GM13976 (cell line): Measurements from ENCODE around the gene TTC1.
"Not testable (repeated sequence)": the region's sequence is repeated elsewhere in the genome, so short reads cannot be mapped to it uniquely, and the experiment has no call there.

Experiments used
- DNase-seq: peaks from one replicate; pipeline ENCODE4 v3.0.0; 2012; ENCODE audit warnings: low spot score
- CTCF ChIP-seq: IDR thresholded peaks from 2 replicates; pipeline ENCODE4 v1.5.1; 2012; ENCODE audit warnings: borderline replicate concordance, mild to moderate bottlenecking; ENCODE audit not compliant: insufficient read depth; ENCODE audit errors: extremely low read depth, missing control alignments, control extremely low read depth
- in situ Hi-C: fragments of 300-500 bp; cut with MboI; formaldehyde crosslinking; loops from one replicate; pipeline ENCODE4 v1.12.0; 2022; ENCODE audit warnings: low sequenced_read_pairs, mixed read lengths, inconsistent platforms; ENCODE audit not compliant: unreplicated experiment

Gene TTC1

GRCh38 chr5:160064417-160064810 lies 55.5 kb downstream of the TTC1 start:
- in situ Hi-C loops = no loop called here
- DNase-seq = no peak
- no peak for TF ChIP-seq CTCF

- no peak for DNase-seq
- no peak for TF ChIP-seq CTCF
- in situ Hi-C loops = no loop called here
Observed at GRCh38 chr5:160064995-160065614, 56.2 kb downstream of the TTC1 start.

- in situ Hi-C loops = not testable (repeated sequence)
Observed at GRCh38 chr5:160069120-160069519, 60.2 kb downstream of the TTC1 start.

GRCh38 chr5:160071516-160071915 lies 62.6 kb downstream of the TTC1 start:
- DNase-seq = no peak
- in situ Hi-C loops = no loop called here
- no peak for TF ChIP-seq CTCF

More at GRCh38 chr5:160069120-160069519, 60.2 kb downstream of the TTC1 start:
- not testable (repeated sequence) for DNase-seq

GRCh38 chr5:160071916-160072315 lies 63.0 kb downstream of the TTC1 start:
- no peak for DNase-seq
- no peak for TF ChIP-seq CTCF
- in situ Hi-C loops = no loop called here

GRCh38 chr5:160075073-160075472 lies 66.1 kb downstream of the TTC1 start:
- DNase-seq = no peak
- TF ChIP-seq CTCF = no peak
- in situ Hi-C loops = no loop called here

- in situ Hi-C loops = no loop called here
- TF ChIP-seq CTCF = no peak
Observed at GRCh38 chr5:160076997-160077396, 68.1 kb downstream of the TTC1 start.

More at GRCh38 chr5:160076997-160077396, 68.1 kb downstream of the TTC1 start:
- no peak for DNase-seq
